Measurements from ENCODE around the gene HSPB9.

Gene HSPB9

GRCh38 chr17:42163113-42163512, 40.5 kb downstream of the HSPB9 start:
- FAIRE-seq, result no peak
- TF ChIP-seq POLR2A (IDR thresholded peaks at IDR 0.05; ENCODE audit: low read depth, low read length), result no peak
- peak; percentile 45 for DNase-seq (ENCODE audit: insufficient read length, low spot score)

GRCh38 chr17:42163696-42164407, 41.2 kb downstream of the HSPB9 start:
- DNase-seq (ENCODE audit: insufficient read length, low spot score) (no peak), FAIRE-seq (no peak)
- no peak for TF ChIP-seq POLR2A (IDR thresholded peaks at IDR 0.05; ENCODE audit: low read depth, low read length)

- no peak for TF ChIP-seq POLR2A (IDR thresholded peaks at IDR 0.05; ENCODE audit: low read depth, low read length)
- FAIRE-seq (no peak), DNase-seq (ENCODE audit: insufficient read length, low spot score) (no peak)
Observed at GRCh38 chr17:42165751-42166150, 43.1 kb downstream of the HSPB9 start.

- no peak for FAIRE-seq
- no peak for TF ChIP-seq POLR2A (IDR thresholded peaks at IDR 0.05; ENCODE audit: low read depth, low read length)
- DNase-seq (ENCODE audit: insufficient read length, low spot score), result no peak
Observed at GRCh38 chr17:42166196-42166763, 43.7 kb downstream of the HSPB9 start.

- no peak for DNase-seq (ENCODE audit: insufficient read length, low spot score)
- FAIRE-seq, result no peak
Observed at GRCh38 chr17:42167807-42168206, 45.2 kb downstream of the HSPB9 start.

GRCh38 chr17:42169351-42169750, 46.7 kb downstream of the HSPB9 start:
- TF ChIP-seq POLR2A (IDR thresholded peaks at IDR 0.05; ENCODE audit: low read depth, low read length), result no peak
- FAIRE-seq, result no peak

More at GRCh38 chr17:42167807-42168206, 45.2 kb downstream of the HSPB9 start:
- TF ChIP-seq POLR2A (IDR thresholded peaks at IDR 0.05; ENCODE audit: low read depth, low read length), result no peak

GRCh38 chr17:42171831-42172230, 49.2 kb downstream of the HSPB9 start:
- TF ChIP-seq POLR2A (IDR thresholded peaks at IDR 0.05; ENCODE audit: low read depth, low read length), result no peak
- no peak for FAIRE-seq
- no peak for DNase-seq (ENCODE audit: insufficient read length, low spot score)

More at GRCh38 chr17:42169351-42169750, 46.7 kb downstream of the HSPB9 start:
- no peak for DNase-seq (ENCODE audit: insufficient read length, low spot score)
